ENCODE data around the gene PSMG2. TPM values are rescaled to one million over a fixed set of nuclear protein-coding genes. Genes with fewer than 3 reads are reported as not detected.

Gene PSMG2
- total RNA-seq, 1 donor from 2014 or later: 96.8 TPM

DNA sequence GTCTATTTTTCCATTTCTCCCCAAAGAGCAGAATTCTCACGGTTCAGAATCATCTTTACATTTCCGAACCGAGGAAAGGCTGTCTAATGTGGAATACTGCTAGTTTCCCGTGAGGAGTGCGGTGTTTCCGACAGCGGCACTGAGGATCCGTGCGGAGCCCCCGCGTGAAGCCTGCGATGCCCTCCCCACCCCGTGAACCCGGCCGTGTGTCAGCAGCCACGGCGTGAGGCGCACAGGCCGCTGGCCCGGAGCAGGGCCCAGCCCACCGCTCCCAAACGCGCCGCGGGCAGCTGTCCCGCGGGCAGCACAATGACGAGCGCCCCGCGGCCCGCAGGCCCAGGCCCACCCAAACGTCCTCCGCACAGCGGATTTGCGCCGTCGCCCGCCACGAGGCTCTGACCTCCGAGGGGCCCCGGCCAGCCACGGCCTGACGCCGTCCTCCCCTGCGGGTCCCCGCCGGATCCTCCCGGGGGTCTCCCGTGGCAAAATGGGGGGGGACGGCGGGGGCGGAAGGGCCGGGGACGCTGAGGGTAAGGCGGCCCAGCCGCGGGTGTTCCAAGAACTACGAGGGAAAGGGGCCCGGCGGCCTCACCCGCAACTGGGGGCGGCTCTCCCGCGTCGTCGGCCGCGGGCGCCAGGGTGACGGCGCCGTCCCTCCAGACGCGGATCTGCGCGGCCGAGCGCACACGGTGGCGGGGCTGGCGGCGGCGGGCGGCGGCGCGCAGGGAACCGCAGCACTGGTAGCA, 45.7 kb upstream of the PSMG2 start:
- Histone ChIP-seq H3K4me1 (peaks cover 16% of the 10 kb centered on the region), H4K20me1 (ENCODE audit: low read depth) (peaks cover 24% of the 10 kb centered on the region), H3K4me2 (peak overlapping the region; percentile 96), H3K9ac (peak overlapping the region; percentile 21), H3K27ac (no peak overlapping the region), H3K9me3 (ENCODE audit: low read depth) (no peaks in the 10 kb centered on the region), H3K27me3 (peaks cover 38% of the 10 kb centered on the region), H3K4me3 (peak overlapping the region; percentile 76), H2AFZ (replicated peaks) (peak overlapping the region; percentile 87), H3F3A (ENCODE audit: low read depth) (peaks cover 20% of the 10 kb centered on the region), H3K36me3 (no peaks in the 10 kb centered on the region), H3K79me2 (ENCODE audit: low read depth) (peaks cover 32% of the 10 kb centered on the region)
- Mint-ChIP-seq H3K27me3 (ENCODE audit: insufficient read depth, low read depth) (peaks cover 9% of the 10 kb centered on the region), H3K9me3 (no peaks in the 10 kb centered on the region), H3K36me3 (no peaks in the 10 kb centered on the region), H3K4me3 (peak overlapping the region; percentile 91), H3K27ac (no peak overlapping the region), H3K4me1 (peaks cover 33% of the 10 kb centered on the region)
- DNase-seq (ENCODE audit: low spot score): peak; percentile 68
- peak; percentile 62 for TF ChIP-seq EZH2 (IDR thresholded peaks at IDR 0.05)
- TF ChIP-seq, protein P1, sequence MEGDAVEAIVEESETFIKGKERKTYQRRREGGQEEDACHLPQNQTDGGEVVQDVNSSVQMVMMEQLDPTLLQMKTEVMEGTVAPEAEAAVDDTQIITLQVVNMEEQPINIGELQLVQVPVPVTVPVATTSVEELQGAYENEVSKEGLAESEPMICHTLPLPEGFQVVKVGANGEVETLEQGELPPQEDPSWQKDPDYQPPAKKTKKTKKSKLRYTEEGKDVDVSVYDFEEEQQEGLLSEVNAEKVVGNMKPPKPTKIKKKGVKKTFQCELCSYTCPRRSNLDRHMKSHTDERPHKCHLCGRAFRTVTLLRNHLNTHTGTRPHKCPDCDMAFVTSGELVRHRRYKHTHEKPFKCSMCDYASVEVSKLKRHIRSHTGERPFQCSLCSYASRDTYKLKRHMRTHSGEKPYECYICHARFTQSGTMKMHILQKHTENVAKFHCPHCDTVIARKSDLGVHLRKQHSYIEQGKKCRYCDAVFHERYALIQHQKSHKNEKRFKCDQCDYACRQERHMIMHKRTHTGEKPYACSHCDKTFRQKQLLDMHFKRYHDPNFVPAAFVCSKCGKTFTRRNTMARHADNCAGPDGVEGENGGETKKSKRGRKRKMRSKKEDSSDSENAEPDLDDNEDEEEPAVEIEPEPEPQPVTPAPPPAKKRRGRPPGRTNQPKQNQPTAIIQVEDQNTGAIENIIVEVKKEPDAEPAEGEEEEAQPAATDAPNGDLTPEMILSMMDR (IDR thresholded peaks at IDR 0.05): no peak
- peak; percentile 73 for TF ChIP-seq EZH2phosphoT487 (IDR thresholded peaks at IDR 0.05)

GRCh38 chr18:12657684-12658425, 45.0 kb upstream of the PSMG2 start, which contains the start of gene SPIRE1:
TSS of gene SPIRE1 (minus strand) at chr18:12658107. CDS start at chr18:12657866, 241 bp downstream.
- TF ChIP-seq, protein P1 (IDR thresholded peaks at IDR 0.05): peak; percentile 8
- no peak for TF ChIP-seq EZH2phosphoT487 (IDR thresholded peaks at IDR 0.05)
- no peak for TF ChIP-seq EZH2 (IDR thresholded peaks at IDR 0.05)
- Histone ChIP-seq H3K27me3 (peaks cover 38% of the 10 kb centered on the region), H3K9me3 (ENCODE audit: low read depth) (no peaks in the 10 kb centered on the region)

DNA sequence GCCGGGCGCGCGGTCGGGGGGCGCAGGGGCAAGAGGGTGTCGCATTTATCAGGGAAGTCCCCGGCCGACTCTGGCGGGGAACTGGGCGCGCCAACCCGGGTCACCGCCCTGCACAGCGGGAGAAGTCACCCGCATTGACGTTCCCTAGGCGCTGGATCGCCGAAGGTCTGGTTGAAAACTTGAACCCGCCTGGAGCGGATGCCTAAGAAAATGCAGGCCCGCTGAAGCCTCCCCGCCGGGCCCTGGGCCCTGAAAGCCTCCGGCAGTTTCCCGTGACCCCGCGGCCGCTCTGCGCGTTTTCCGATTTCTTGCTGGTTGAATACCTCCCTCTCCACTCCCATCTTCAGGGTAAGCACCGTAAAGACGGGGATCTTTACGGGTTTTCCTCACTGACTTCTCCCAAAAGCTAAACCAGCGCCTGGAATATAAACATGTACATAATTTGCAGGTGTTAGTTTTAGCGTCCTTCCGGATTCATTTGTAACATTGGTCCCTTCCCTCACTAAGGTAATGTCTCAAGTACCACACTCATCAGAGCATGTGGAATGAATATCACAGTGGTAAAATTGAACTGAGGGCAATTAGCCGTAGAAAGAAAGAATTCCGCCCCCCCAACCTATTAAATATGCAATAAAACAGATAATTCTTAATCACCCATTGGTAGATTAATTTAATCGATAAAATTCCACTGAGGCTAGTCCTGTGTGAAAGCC, 44.3 kb upstream of the PSMG2 start:
- peak overlapping the region; percentile 76 for H3K4me3 ChIP-seq
- peak overlapping the region; percentile 95 for H3K4me3 Mint-ChIP-seq
- peaks cover 24% of the 10 kb centered on the region for H3K79me2 ChIP-seq (ENCODE audit: low read depth)
- H3K27me3 ChIP-seq: peaks cover 38% of the 10 kb centered on the region
- no peaks in the 10 kb centered on the region for H3K9me3 Mint-ChIP-seq
- H3K27ac Mint-ChIP-seq: peak overlapping the region; percentile 88
- peak; percentile 77 for DNase-seq (ENCODE audit: low spot score)
- H3K9me3 ChIP-seq (ENCODE audit: low read depth): no peaks in the 10 kb centered on the region
- peak overlapping the region; percentile 96 for H3K4me2 ChIP-seq
- H3K27me3 Mint-ChIP-seq (ENCODE audit: insufficient read depth, low read depth): peaks cover 9% of the 10 kb centered on the region
- TF ChIP-seq EZH2 (IDR thresholded peaks at IDR 0.05) (peak; percentile 65), EZH2phosphoT487 (IDR thresholded peaks at IDR 0.05) (peak; percentile 45)
- TF ChIP-seq, protein P1 (IDR thresholded peaks at IDR 0.05): no peak
- H3K27ac ChIP-seq: no peak overlapping the region
- peaks cover 13% of the 10 kb centered on the region for H3F3A ChIP-seq (ENCODE audit: low read depth)
- no peaks in the 10 kb centered on the region for H3K36me3 Mint-ChIP-seq
- peaks cover 19% of the 10 kb centered on the region for H3K4me1 Mint-ChIP-seq
- H2AFZ ChIP-seq (replicated peaks): peak overlapping the region; percentile 87
- H3K9ac ChIP-seq: no peak overlapping the region
- no peaks in the 10 kb centered on the region for H3K36me3 ChIP-seq
- H4K20me1 ChIP-seq (ENCODE audit: low read depth): peaks cover 17% of the 10 kb centered on the region
- H3K4me1 ChIP-seq: peaks cover 6% of the 10 kb centered on the region

More at GRCh38 chr18:12657684-12658425, 45.0 kb upstream of the PSMG2 start, which contains the start of gene SPIRE1:
- Histone ChIP-seq H3K27ac (no peak within 1 kb of the TSS), H3K79me2 (ENCODE audit: low read depth) (peaks cover 25% of the 10 kb centered on the region), H3K4me3 (peak within 1 kb of the TSS; percentile 76), H4K20me1 (ENCODE audit: low read depth) (peaks cover 21% of the 10 kb centered on the region), H3K4me2 (peak within 1 kb of the TSS; percentile 96), H3K4me1 (peaks cover 8% of the 10 kb centered on the region), H2AFZ (replicated peaks) (peak within 1 kb of the TSS; percentile 87), H3F3A (ENCODE audit: low read depth) (peaks cover 16% of the 10 kb centered on the region), H3K36me3 (no peaks in the 10 kb centered on the region), H3K9ac (peak within 1 kb of the TSS; percentile 21)
- Mint-ChIP-seq H3K36me3 (no peaks in the 10 kb centered on the region), H3K27ac (peak within 1 kb of the TSS; percentile 88), H3K4me3 (peak within 1 kb of the TSS; percentile 95), H3K4me1 (peaks cover 25% of the 10 kb centered on the region), H3K9me3 (no peaks in the 10 kb centered on the region), H3K27me3 (ENCODE audit: insufficient read depth, low read depth) (peaks cover 9% of the 10 kb centered on the region)
- peak; percentile 86 for DNase-seq (ENCODE audit: low spot score)

Measured in neural progenitor cell (in vitro differentiated cells).